ENCODE data around the gene ARL8A. TPM values are rescaled to one million over a fixed set of nuclear protein-coding genes. Genes with fewer than 3 reads are reported as not detected.

ARL8A gene
- total RNA-seq, 1 donor from 2014 or later, result 112 TPM

DNA sequence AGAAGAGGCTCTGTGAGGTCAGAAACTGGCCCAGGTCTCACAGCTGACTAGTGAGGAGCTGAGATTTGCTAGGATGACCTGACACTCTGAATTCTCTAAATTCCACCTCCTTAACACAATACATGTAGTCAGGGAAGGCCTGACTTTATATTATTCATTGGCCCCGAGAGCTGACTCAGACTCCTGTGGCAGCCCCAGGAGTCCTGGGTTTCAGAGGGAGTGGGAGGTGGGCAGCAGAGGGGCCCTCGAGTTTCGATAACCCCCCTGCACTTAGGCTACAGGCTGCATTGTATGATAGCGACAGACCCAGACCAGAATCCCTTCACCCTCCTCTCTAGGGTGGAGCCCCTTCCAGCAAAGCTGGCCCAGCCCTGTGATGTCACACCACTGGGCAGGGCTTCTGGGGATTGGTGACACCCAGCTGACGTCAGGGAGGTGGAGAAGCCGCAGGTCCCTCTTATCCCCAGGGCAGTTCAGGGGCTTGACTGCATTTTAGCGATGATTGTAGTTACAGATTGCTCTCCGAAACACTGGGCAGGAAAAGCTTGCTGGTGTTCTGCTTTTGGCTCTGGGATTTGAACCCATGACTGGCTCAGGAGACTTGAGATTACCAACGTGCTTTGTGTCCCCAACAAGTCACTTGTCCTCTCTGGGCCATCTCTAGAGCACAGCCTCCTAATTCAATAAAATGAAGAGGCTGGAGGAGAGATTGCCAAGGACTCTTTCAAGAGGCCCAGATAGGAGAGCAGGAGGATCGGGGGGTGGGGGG is 38.8 kb downstream of the ARL8A start:
- intact Hi-C loops (cut with DNase I), result no loop called here
- DNase-seq (ENCODE audit: low spot score) (no peak), ATAC-seq (peak; percentile 18)

DNA sequence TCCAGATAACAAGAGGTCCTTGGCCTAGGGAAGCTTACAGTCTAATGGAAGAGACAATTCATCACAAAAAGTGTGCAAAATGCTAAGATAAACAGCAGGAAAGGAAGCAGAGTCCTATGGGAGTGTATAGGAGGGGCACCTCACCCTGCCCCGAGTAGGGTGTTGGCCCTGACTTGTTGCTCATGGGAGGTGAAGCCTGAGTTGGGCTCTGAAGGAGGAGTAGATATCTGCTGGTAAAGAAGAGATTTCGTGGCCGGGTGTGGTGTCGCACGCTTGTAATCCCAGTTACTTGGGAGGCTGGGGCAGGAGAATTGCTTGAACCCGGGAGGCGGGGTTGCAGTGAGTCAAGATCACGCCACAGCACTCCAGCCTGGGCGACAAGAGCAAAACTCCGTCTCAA is 40.5 kb downstream of the ARL8A start:
- no peak for ATAC-seq
- no peak for DNase-seq (ENCODE audit: low spot score)
- intact Hi-C loops (cut with DNase I), result no loop called here

DNA sequence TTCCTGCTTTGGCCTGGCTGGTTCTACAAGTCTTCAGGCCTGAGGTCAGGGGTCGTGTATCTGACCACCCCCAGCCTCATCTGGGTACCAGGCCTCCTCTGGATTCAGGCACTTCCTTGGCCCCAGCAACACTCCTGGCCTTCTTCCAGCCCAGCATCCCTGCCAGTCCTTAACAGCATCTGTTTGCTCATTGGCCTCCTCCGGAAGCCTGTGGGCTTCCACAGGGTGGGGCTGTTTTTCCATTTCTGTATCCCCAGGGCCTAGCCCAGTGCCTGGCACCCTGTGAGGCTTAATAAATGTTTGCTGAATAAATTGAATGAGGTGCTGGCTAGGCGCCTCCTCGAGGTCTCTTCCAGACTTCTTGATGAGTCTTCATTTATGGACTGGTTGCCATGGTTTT is 43.4 kb downstream of the ARL8A start:
- no peak for DNase-seq (ENCODE audit: low spot score)
- ATAC-seq, result no peak
- intact Hi-C loops (cut with DNase I), result no loop called here

DNA sequence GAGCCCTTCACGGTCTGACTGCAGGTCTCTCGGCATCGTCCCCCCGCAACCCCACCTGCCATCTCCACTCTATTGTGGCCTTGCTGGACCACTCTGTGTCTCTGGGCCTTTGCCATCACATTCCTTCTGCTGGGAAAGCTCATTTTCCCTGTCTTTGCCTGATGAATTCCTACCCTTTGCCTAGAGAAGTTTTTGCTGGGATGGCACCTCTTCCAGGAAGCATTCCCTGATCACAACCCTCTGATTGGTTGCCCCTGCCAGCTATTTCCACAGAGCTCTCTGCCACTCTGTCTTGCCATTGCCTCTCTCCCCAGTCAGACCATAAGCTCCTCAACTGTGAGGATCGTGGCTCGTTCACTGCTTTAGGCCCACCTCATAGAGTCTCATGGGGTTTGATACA is 50.7 kb downstream of the ARL8A start:
- intact Hi-C loops (cut with DNase I), result no loop called here
- no peak for ATAC-seq
- DNase-seq (ENCODE audit: low spot score), result no peak

DNA sequence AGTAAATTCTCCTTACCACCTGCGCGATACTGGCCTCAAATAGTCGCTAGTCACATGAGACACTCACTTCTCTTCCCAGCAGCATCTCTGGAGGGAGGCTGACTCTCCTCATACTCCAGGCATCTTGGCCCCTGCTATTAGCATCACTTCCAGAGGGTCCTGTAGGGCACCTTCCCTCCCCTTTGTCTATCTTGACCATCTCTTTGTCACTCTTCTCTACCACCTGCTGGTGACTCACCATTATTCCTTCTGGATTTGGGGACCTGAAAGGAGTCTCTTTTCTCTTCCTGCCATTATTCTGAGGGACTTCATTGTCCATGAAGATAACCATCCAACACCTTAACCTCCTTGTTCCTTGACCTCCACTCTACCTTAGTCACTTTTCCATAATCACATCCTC is 53.5 kb downstream of the ARL8A start:
- DNase-seq (ENCODE audit: low spot score), result no peak
- intact Hi-C loops (cut with DNase I), result no loop called here
- ATAC-seq, result no peak

DNA sequence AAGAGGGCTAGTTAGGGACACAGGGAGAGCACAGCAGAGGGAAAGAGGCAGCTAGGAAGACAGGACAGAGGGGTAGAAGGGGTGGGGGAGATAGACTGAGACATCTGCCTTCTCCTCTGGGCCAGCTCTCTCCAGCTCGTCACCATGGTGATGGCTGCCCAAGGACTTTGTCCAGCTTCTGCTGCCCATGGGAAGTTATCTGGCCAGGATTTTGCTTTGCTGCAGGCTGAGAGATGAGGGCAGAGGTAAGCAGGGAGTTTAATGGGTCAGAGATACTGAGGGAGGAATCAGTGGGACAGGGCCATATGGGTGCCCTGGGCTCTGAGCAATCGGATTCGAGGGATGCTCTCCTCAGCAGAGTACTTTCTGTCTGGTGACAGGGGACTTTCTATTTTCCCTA is 56.3 kb downstream of the ARL8A start:
- DNase-seq (ENCODE audit: low spot score) (no peak), ATAC-seq (no peak)
- intact Hi-C loops (cut with DNase I), result no loop called here

DNA sequence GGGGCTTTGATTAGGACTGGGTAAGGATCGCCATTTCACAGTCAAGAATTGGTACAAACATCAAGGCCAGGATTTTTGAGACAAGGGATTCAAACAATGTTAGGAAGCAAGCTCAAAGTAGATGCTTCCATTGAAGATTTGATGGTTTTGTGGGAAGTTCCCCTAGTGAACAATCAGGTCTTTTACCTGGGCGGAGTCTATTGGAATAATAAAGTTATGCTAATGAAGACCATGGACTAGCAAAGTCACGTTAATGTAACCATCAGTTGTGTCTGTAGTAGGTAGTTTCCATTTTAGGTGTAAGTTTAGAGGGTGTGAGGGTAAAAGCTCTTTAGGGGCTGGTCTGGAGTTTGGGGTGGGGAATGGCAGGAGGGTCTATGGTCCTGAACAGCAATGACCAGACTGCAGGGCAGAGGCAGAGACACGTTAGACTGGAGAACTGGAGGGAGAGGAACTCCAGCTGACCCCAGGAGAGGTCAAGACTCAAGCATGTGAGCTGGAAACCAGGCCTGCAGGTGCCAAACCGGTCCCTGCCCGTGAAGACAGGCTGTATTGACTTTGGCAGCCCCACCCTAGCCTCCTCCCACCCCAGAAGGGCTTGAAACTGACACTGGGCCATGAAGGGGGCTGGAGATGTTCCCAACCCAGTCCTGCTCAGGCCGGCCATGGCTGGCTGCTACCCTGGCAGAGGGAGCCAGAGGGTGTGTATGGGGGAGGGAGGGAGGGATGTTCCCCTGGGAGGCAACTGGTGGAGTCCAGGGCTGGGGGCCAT is 57.8 kb downstream of the ARL8A start:
- DNase-seq (ENCODE audit: low spot score) (peak; percentile 68), ATAC-seq (peak; percentile 88)
- intact Hi-C loops (cut with DNase I), result no loop called here

DNA sequence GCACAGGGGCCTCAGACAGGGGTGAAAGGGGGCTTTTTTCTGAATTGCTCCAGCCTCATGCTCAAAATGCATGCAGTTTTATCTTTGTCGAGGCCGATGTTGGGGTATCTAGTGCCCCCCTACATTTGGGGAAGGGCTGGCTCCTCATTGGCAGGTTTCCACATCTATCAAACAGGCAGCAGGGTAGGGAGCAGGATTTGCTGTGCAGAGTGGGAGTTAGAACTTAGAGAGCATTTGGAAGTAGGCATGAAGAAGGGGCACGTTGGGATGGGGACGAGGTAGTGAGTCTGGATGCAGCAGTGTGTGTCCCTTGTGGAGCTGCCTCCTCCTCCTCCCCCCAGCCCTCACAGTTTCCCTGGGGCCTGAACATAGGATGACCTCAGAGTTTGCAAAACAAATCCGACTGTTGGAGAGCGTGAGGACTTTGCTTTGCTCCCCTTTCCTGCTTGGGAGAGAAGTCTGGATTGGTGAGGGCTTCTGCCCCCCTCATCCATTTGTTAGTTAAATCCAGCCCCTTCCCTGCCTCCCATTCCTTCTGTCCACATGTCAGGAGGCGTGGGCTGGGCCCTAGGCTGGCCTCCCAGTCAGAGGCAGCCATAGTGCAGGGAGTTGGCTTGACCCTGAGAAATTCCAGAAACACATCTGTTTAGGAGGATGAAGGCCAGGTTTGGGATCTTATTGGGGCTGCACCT is 58.7 kb downstream of the ARL8A start:
- intact Hi-C loops (cut with DNase I), result no loop called here
- DNase-seq (ENCODE audit: low spot score) (no peak), ATAC-seq (peak; percentile 79)

DNA sequence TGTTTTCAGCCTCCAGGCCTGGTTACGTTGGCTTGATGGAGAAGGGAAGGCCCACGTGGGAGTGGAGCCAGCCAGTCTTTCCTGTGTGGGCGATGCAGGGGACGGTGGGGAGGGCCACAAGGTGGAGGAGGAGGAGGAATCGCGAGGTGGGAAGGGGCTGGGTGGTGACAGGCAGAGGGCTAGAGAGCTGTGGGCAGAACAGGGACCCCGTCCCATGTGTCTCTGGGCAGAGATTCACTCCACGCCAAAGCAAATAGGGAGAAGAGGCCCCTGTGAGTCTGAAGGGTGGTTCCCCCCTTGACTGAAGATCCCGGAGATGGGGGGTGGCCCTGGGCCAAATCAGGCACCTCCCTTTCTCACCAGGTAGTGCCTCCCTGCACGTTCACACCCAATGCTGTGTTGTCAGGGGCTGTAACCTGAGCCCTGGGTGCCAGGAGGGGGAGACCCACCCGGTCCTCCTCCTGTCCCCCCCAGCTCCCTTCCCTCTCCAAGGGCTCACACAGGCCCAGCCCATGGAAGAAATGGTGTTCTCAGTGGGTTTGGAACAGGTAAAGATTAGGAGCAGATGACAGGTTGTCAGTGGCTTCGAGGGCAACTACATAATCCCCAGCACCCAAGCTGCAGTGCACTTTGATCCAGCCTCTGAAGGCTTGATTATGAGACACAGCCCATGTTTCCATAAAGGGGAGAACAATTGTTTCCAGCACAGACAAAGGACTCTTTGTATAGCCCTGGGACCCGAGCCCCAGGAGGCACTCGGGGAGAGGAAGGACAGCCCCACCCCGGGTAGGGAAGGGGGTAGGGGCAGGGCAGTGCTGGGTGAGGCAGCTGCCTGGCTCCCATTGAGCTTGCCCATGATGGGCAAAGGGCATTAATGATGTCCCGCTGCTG is 59.5 kb downstream of the ARL8A start:
- ATAC-seq, result peak; percentile 61

More for the DNA sequence above, 59.5 kb downstream of the ARL8A start:
- no peak for DNase-seq (ENCODE audit: low spot score)
- intact Hi-C loops (cut with DNase I), result no loop called here

Other genes with a start within 250 kb of the ARL8A start
- 41.6 TPM for gene LMOD1, start 198.2 kb downstream of the ARL8A start, total RNA-seq
- gene TIMM17A, start 189.2 kb downstream of the ARL8A start, total RNA-seq, result 28.7 TPM
- gene RNPEP, start 162.1 kb downstream of the ARL8A start, total RNA-seq, result 42.8 TPM
- 6.4 TPM for gene ELF3, start 134.2 kb downstream of the ARL8A start, total RNA-seq
- gene GPR37L1, start 21.8 kb downstream of the ARL8A start, total RNA-seq, result 33.3 TPM
- 2.5 TPM for gene PTPN7, start 15.9 kb upstream of the ARL8A start, total RNA-seq
- gene LGR6, start 49.1 kb upstream of the ARL8A start, total RNA-seq, result 0.53 TPM
- gene UBE2T, start 197.2 kb upstream of the ARL8A start, total RNA-seq, result 0.45 TPM
- 271 TPM for gene PPP1R12B, start 204.0 kb upstream of the ARL8A start, total RNA-seq